ENCODE results near the gene SHISAL1.

Gene SHISAL1

DNA sequence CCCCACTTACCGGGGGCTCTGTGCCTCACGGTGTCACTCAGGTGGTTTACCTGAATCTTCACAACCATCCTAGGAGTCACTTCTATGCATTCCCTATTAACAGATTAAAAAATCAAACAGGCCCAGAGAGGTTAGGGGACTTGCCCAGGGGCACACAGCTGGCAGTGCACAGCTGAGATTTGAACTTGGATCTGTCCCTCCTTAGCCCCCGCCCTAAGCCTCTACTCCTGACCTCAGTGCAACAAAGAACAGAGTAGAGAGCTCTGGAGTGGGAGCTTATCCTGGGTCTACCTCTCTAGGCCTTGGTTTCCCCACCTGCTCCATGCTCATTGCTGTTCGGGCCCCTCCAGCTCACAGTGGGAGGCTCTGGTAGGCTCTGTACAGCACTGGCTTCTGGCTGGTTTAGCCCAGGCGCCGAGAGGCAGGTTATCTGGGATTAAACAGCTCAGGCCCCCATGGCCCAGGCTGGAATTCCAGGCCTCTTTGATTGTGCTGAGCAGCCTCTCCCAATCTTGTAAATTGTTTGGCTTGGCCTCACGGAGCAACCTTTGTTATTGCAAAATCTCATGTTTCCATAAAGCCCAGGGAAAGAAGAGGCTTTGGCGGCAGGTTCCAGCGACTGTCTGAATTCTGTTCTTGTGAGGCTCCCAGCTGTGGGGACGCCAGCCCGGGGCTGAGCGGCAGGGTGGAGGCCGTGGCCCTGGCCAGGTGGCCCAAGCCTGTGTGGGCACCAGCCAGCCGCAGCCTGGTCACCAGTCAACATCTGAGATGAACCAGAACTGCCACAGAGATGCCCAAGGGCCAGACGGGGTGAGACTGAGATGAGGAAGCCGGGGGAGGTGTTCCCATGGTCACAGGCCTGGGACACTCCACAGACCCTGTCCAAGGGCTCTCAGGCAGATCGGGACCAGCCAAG lies 28.9 kb upstream of the SHISAL1 start:
- no peak for DNase-seq

GRCh38 chr22:44340271-44341239 lies 27.8 kb upstream of the SHISAL1 start:
- no peak for DNase-seq

DNA sequence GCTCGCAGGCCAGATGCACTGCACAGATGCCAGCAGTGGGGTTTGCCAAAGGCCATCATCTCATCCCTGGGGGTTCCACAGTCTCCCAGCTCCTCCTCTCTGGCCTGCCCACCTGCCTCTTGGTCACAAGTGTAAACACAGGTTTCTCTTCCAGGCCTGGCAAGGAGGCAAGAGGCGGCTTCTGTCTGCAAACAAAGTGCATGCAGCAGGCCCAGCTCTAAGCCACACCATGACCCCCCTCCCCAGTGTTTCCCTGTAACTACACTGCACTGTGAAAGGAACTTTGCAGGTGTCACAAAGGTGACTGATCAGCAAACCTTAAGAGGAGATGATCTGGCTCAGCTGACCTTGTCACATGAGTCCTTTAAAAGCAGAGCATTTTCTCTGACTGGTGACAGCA lies 26.2 kb upstream of the SHISAL1 start:
- no peak for DNase-seq

- no peak for DNase-seq
Observed at GRCh38 chr22:44338177-44338810, 25.5 kb upstream of the SHISAL1 start.

DNA sequence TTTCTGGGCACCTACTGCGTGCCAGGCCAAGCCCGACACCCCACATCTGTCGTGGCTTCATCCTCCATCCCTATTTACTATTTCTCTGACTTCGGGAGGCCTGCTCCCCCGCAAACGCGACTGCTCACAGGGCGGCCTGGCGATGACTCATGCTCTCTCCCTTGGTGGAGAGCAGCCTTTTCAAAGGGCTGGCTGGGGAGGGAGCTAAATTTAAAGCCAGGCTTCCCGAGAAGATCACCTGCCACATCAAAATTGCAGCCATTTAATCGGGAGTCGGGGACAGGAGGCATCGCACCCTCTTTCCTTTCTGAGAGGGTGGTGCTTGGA lies 24.9 kb upstream of the SHISAL1 start:
- no peak for DNase-seq

GRCh38 chr22:44336962-44337677 lies 24.4 kb upstream of the SHISAL1 start:
- no peak for DNase-seq

DNA sequence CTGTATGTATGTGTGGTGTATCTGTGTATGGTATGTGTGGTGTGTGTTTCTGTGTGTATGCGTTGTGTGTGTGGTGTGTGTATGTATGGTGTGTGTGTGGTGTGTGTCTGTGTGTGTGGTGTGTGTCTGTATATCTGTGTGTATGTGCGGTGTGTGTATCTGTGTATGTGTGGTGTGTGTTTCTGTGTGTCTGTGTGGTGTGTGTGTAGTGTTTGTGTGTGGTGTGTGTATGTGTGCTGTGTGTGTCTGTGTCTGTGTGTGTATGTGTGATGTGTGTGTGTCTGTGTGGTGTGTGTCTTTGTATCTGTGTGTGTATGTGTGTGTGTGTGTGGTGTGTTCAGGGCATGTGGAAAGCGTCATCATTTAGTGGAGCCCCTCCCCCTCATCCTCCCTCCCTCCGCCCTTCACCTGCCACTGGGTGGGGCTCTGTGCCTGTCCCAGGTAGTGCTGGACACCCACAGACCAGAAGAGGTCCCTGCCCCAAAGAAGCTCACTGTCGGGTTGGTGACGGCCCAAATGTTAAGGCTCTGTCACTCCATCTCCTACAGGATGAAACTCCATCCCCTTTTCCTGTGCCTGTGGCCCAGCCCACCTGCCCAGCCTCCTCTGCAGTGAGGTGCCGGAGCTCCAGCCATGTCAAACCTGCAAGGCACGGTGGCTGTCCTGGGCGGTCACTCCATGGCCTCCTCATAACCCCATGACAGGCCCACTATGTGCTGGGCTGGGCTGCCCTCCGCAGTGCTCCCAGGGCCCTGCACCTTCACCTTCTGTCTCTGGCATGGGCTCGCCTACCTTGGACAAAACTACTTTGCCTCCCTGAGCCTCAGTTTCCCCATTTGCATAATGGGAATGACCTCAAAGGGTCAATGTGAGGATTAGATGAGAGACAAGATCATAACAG lies 23.4 kb upstream of the SHISAL1 start:
- no peak for DNase-seq

DNA sequence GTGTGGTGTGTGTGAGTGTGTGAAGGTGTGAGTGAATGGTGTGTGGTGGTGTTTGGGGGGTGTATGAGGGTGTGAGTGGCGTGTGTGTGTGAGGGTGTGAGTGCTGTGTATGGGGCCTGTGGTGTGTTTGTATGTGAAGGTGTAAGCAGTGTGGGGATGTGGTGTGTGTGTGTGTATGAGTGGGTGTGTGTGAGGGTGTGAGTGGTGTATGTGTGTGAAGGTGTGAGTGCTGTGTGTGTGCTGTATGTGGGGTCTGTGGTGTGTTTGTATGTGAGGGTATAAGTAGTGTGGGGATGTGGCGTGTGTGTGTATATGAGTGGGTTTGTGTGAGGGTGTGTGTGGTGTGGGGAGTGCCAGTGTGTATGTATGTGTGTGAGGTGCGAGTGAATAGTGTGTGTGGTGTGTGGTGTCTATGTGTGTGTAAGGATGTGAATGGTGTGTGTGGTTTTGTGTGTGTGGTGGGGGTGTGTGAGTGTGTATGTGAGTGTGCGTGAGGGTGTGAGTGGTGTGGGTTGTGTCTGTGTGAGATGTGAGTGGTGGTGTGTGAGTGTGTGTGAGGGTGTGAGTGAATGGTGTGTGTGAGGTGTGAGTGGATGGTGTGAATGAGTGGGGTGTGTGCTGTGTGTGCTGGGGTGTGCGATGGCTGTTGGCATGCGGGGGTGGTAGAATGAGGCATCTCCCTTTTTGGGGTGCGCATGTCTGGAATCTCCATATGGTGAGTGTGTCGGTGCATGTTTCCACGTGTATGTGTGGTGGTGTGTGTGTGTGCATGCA lies 22.5 kb upstream of the SHISAL1 start:
- no peak for DNase-seq

DNA sequence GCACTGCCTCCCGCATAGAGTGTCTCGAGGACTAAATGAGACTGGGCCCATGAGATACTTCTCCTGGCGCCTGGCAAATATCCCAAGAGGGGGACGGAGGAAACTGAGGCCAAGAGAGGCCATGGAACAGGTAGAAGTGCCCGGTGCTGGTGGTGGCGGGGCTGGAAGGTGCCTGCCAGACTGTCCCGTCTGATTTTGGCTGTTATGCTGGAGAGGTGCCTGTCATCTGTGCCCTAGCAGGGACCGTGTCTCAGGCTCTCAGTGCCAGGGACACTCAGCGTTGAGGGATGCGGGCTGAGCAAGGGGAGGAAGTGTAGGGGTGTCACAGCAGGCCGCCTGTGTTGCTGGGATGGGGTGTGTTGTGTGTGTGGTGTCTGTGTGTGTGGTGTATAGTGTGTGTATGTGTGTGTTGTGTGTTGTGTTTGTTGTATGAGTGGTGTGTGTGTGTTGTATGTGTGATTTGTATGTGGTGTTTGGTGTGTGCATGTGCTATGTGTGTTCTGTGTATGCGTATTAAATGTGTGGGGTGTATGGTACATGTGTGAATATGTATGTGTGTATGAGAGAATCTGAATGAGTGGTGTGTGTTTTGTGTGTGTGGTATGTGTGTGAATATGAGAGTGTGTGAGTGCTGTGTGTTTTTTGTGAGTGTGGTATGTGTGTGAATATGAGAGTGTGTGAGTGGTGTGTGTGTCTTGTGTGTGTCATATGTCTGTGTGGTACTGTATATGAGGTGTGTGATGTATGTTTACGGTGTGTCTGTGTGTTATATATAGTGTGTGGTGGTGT lies 21.3 kb upstream of the SHISAL1 start:
- DNase-seq, result no peak

GRCh38 chr22:44332946-44333345 lies 20.2 kb upstream of the SHISAL1 start:
- DNase-seq, result no peak

- no peak for DNase-seq
Observed at GRCh38 chr22:44331881-44332714, 19.3 kb upstream of the SHISAL1 start.

- DNase-seq, result no peak
Observed at GRCh38 chr22:44330744-44331660, 18.3 kb upstream of the SHISAL1 start.

- DNase-seq, result no peak
Observed at GRCh38 chr22:44330188-44330743, 17.5 kb upstream of the SHISAL1 start.

- no peak for DNase-seq
Observed at GRCh38 chr22:44329179-44329796, 16.5 kb upstream of the SHISAL1 start.

GRCh38 chr22:44328762-44329161 lies 16.0 kb upstream of the SHISAL1 start:
- DNase-seq, result no peak

GRCh38 chr22:44328326-44328725 lies 15.6 kb upstream of the SHISAL1 start:
- DNase-seq, result no peak

- DNase-seq, result no peak
Observed at GRCh38 chr22:44326491-44326885, 13.7 kb upstream of the SHISAL1 start.

Measured in activated CD4-positive, alpha-beta T cell treated with anti-CD3 and anti-CD28 coated beads for 1 hour (primary cell).